ENCODE measurements around the gene PRIM2.

- TF ChIP-seq YY1 (IDR thresholded peaks at IDR 0.05; ENCODE audit: insufficient read depth, insufficient read length) (no peak), SUZ12 (IDR thresholded peaks at IDR 0.05; ENCODE audit: extremely low read depth, insufficient read depth, insufficient read length) (no peak), ZNF274 (IDR thresholded peaks at IDR 0.05; ENCODE audit: low read depth, low read length) (no peak)
Observed at GRCh38 chr6:57328074-57328473, 10.6 kb downstream of the PRIM2 start.

All from NT2/D1 (cell line).